ENCODE results near the gene SCARB2.
"Not testable (repeated sequence)": the region's sequence is repeated elsewhere in the genome, so short reads cannot be mapped to it uniquely, and the experiment has no call there.

SCARB2 gene

GRCh38 chr4:76213415-76214176, at the start of gene SCARB2:
SCARB2 (minus strand) TSS chr4:76213824; CDS start chr4:76213543, 281 bp downstream.
- Histone ChIP-seq H3K36me3 (ENCODE audit: insufficient read depth, low read length) (no peaks in the 10 kb centered on the region), H3K9ac (ENCODE audit: low read depth, low read length) (peak within 1 kb of the TSS; percentile 71), H3K4me1 (ENCODE audit: insufficient read depth, low read length) (peaks cover 2% of the 10 kb centered on the region; the same call in 1 of the 2 replicates), H3K9me3 (ENCODE audit: control insufficient read depth, insufficient read depth, low read length) (no peaks in the 10 kb centered on the region)

- no peaks in the 10 kb centered on the region; the same call in 1 of the 2 replicates for H3K36me3 ChIP-seq (ENCODE audit: insufficient read depth, low read length)
- H3K9me3 ChIP-seq (ENCODE audit: control insufficient read depth, insufficient read depth, low read length): no peaks in the 10 kb centered on the region
- no peaks in the 10 kb centered on the region; the same call in 1 of the 2 replicates for H3K4me1 ChIP-seq (ENCODE audit: insufficient read depth, low read length)
- H3K9ac ChIP-seq (ENCODE audit: low read depth, low read length): no peak overlapping the region
Measured at GRCh38 chr4:76260571-76260970, 46.9 kb upstream of the SCARB2 start.

DNA sequence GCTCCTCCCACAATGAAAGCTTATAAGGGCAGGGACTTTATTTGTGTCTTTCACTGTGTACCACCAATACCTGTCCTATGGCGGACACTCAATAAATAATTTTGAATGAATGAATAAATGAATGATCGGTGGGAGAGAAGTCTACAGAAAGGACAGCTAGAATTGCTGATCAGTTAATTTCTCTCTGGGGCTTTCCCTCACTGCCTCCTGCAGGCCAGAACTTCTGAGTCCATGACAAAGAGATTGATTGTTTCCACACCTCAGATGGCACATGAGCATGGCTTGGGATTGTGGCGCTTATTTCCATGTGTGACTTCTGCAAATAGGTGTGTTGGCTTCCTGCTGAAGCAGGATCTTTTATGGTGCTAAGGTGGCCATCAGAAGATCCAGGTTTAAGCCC, 44.2 kb upstream of the SCARB2 start:
- H3K4me1 ChIP-seq (ENCODE audit: insufficient read depth, low read length): no peaks in the 10 kb centered on the region
- H3K36me3 ChIP-seq (ENCODE audit: insufficient read depth, low read length): no peaks in the 10 kb centered on the region
- H3K9me3 ChIP-seq (ENCODE audit: control insufficient read depth, insufficient read depth, low read length): no peaks in the 10 kb centered on the region
- H3K9ac ChIP-seq (ENCODE audit: low read depth, low read length): no peak overlapping the region

- Histone ChIP-seq H3K4me1 (ENCODE audit: insufficient read depth, low read length) (no peaks in the 10 kb centered on the region), H3K9ac (ENCODE audit: low read depth, low read length) (no peak overlapping the region), H3K9me3 (ENCODE audit: control insufficient read depth, insufficient read depth, low read length) (no peaks in the 10 kb centered on the region), H3K36me3 (ENCODE audit: insufficient read depth, low read length) (no peaks in the 10 kb centered on the region)
Measured at GRCh38 chr4:76256968-76257367, 43.3 kb upstream of the SCARB2 start.

GRCh38 chr4:76256032-76256431, 42.4 kb upstream of the SCARB2 start:
- Histone ChIP-seq H3K4me1 (ENCODE audit: insufficient read depth, low read length) (no peaks in the 10 kb centered on the region), H3K36me3 (ENCODE audit: insufficient read depth, low read length) (no peaks in the 10 kb centered on the region), H3K9me3 (ENCODE audit: control insufficient read depth, insufficient read depth, low read length) (no peaks in the 10 kb centered on the region), H3K9ac (ENCODE audit: low read depth, low read length) (no peak overlapping the region)

- Histone ChIP-seq H3K36me3 (ENCODE audit: insufficient read depth, low read length) (no peaks in the 10 kb centered on the region), H3K9ac (ENCODE audit: low read depth, low read length) (no peak overlapping the region)
Measured at GRCh38 chr4:76253511-76253910, 39.9 kb upstream of the SCARB2 start.

GRCh38 chr4:76252271-76252653, 38.6 kb upstream of the SCARB2 start:
- peak overlapping the region; percentile 63; the same call in 1 of the 2 replicates for H3K9ac ChIP-seq (ENCODE audit: low read depth, low read length)
- H3K4me1 ChIP-seq (ENCODE audit: insufficient read depth, low read length): no peaks in the 10 kb centered on the region
- H3K9me3 ChIP-seq (ENCODE audit: control insufficient read depth, insufficient read depth, low read length): no peaks in the 10 kb centered on the region
- no peaks in the 10 kb centered on the region for H3K36me3 ChIP-seq (ENCODE audit: insufficient read depth, low read length)

More at GRCh38 chr4:76253511-76253910, 39.9 kb upstream of the SCARB2 start:
- Histone ChIP-seq H3K4me1 (ENCODE audit: insufficient read depth, low read length) (no peaks in the 10 kb centered on the region), H3K9me3 (ENCODE audit: control insufficient read depth, insufficient read depth, low read length) (no peaks in the 10 kb centered on the region)

GRCh38 chr4:76251441-76252270, 38.0 kb upstream of the SCARB2 start, which contains the start of gene FAM47E:
FAM47E (plus strand) TSS chr4:76251721; CDS start chr4:76251747, 26 bp downstream.
- H3K4me1 ChIP-seq (ENCODE audit: insufficient read depth, low read length): no peaks in the 10 kb centered on the region
- no peaks in the 10 kb centered on the region for H3K9me3 ChIP-seq (ENCODE audit: control insufficient read depth, insufficient read depth, low read length)
- no peaks in the 10 kb centered on the region for H3K36me3 ChIP-seq (ENCODE audit: insufficient read depth, low read length)
- peak within 1 kb of the TSS; percentile 63 for H3K9ac ChIP-seq (ENCODE audit: low read depth, low read length)

GRCh38 chr4:76250962-76251361, 37.3 kb upstream of the SCARB2 start:
- Histone ChIP-seq H3K9me3 (ENCODE audit: control insufficient read depth, insufficient read depth, low read length) (no peaks in the 10 kb centered on the region), H3K9ac (ENCODE audit: low read depth, low read length) (peak overlapping the region; percentile 63; the same call in 1 of the 2 replicates), H3K4me1 (ENCODE audit: insufficient read depth, low read length) (no peaks in the 10 kb centered on the region), H3K36me3 (ENCODE audit: insufficient read depth, low read length) (no peaks in the 10 kb centered on the region)

DNA sequence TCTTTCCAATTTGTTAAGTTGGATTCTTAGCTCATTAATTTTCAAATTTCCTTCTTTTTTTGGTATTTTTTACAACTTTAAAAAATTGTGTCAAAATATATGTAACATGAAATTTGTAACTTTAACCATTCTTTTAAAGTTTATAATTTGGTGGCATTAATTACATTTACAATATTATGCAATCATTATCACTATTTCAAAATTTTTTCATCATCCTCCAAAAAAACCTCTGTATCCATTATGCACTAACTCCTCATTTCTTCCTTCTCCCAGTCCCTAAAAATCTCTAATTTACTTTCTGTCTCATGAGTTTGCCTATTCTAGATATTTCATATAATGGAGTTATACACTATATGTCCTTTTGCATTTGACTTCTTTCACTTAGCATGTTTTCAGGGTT, 33.2 kb upstream of the SCARB2 start:
- no peaks in the 10 kb centered on the region for H3K36me3 ChIP-seq (ENCODE audit: insufficient read depth, low read length)
- no peak overlapping the region for H3K9ac ChIP-seq (ENCODE audit: low read depth, low read length)
- H3K9me3 ChIP-seq (ENCODE audit: control insufficient read depth, insufficient read depth, low read length): no peaks in the 10 kb centered on the region
- no peaks in the 10 kb centered on the region for H3K4me1 ChIP-seq (ENCODE audit: insufficient read depth, low read length)

- Histone ChIP-seq H3K4me1 (ENCODE audit: insufficient read depth, low read length) (no peaks in the 10 kb centered on the region), H3K36me3 (ENCODE audit: insufficient read depth, low read length) (no peaks in the 10 kb centered on the region)
Measured at GRCh38 chr4:76246025-76246424, 32.4 kb upstream of the SCARB2 start.

DNA sequence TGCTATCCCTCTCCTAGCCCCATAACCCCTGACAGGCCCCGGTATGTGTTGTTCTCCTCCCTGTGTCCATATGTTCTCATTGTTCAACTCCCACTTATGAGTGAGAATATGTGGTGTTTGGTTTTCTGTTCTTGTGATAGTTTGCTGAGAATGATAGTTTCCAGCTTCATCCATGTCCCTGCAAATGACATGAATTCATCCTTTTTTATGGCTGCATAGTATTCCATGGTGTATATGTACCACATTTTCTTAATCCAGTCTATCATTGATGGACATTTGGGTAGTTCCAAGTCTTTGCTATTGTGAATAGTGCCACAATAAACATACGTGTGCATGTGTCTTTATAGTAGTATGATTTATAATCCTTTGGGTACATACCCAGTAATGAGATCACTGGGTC, 30.3 kb upstream of the SCARB2 start:
- H3K36me3 ChIP-seq (ENCODE audit: insufficient read depth, low read length); H3K9ac ChIP-seq (ENCODE audit: low read depth, low read length): not testable (repeated sequence)

More at GRCh38 chr4:76246025-76246424, 32.4 kb upstream of the SCARB2 start:
- Histone ChIP-seq H3K9me3 (ENCODE audit: control insufficient read depth, insufficient read depth, low read length) (no peaks in the 10 kb centered on the region), H3K9ac (ENCODE audit: low read depth, low read length) (no peak overlapping the region)

DNA sequence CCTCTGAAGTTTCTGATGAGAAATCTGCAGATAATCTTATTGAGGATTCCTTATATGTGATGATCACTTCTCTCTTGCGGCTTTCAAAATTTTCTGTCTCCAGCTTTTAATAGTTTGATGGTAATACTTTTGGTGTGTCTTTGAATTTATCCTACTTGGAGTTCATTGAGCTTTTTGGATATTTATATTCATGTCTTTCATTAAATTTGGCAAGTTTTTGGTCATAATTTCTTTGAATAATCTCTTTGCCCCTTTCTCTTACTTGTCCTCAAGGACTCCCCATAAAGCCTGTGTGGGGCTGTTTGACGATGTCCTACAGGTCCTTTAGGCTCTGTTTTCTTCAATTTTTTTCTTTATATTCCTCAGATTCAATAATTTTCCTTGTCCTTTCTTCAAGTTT, 26.6 kb upstream of the SCARB2 start:
- Histone ChIP-seq H3K36me3 (ENCODE audit: insufficient read depth, low read length) (no peaks in the 10 kb centered on the region), H3K9me3 (ENCODE audit: control insufficient read depth, insufficient read depth, low read length) (0 out of 2 replicates have a peak, but pooled peaks cover 5% of the 10 kb centered on the region), H3K9ac (ENCODE audit: low read depth, low read length) (no peak overlapping the region), H3K4me1 (ENCODE audit: insufficient read depth, low read length) (peaks cover 6% of the 10 kb centered on the region; the same call in 1 of the 2 replicates)

More for the DNA sequence above, 30.3 kb upstream of the SCARB2 start:
- H3K9me3 ChIP-seq (ENCODE audit: control insufficient read depth, insufficient read depth, low read length); H3K4me1 ChIP-seq (ENCODE audit: insufficient read depth, low read length): not testable (repeated sequence)

GRCh38 chr4:76238701-76239100, 25.1 kb upstream of the SCARB2 start:
- peaks cover 6% of the 10 kb centered on the region; the same call in 1 of the 2 replicates for H3K4me1 ChIP-seq (ENCODE audit: insufficient read depth, low read length)
- no peaks in the 10 kb centered on the region for H3K36me3 ChIP-seq (ENCODE audit: insufficient read depth, low read length)
- no peak overlapping the region for H3K9ac ChIP-seq (ENCODE audit: low read depth, low read length)
- 0 out of 2 replicates have a peak, but pooled peaks cover 5% of the 10 kb centered on the region for H3K9me3 ChIP-seq (ENCODE audit: control insufficient read depth, insufficient read depth, low read length)
